ENCODE measurements around the gene DNALI1.
"Not testable (repeated sequence)": the region's sequence is repeated elsewhere in the genome, so short reads cannot be mapped to it uniquely, and the experiment has no call there.

Gene DNALI1

GRCh38 chr1:37556712-37557196 lies at the start of gene DNALI1:
DNALI1 (plus strand) TSS chr1:37556940; CDS start chr1:37556995, 55 bp downstream.
- peak; percentile 55 for DNase-seq

- DNase-seq = no peak
These were observed 47.6 kb upstream of the DNALI1 start for GRCh38 chr1:37509181-37509580.

DNA sequence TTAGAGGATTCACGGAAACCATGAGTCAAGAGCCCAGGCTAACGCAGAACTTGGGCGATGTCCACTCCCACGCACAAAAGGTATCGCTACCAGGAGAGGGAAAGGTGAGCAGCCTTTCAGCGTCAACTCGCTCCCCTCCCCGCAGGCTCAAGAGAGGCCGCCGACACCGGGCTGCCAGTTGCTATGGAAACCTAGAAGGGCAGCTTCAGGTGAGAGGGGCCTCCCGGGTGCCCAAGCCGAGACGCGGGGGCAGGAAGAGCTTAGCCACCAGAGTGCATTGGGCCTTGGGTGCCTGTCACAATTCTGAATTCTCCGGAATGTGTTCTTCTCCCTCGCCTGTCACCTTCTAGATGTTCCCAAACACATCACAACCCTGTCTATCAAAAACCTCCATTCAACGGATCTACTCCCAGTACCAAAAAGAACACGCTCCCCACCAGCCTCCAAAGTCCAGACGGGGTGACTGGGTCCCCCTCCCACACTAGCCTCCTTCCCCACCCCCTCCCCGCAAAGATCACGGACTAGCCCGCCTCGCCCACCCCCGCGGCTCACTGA lies 42.9 kb upstream of the DNALI1 start:
- peak; percentile 78 for DNase-seq

DNA sequence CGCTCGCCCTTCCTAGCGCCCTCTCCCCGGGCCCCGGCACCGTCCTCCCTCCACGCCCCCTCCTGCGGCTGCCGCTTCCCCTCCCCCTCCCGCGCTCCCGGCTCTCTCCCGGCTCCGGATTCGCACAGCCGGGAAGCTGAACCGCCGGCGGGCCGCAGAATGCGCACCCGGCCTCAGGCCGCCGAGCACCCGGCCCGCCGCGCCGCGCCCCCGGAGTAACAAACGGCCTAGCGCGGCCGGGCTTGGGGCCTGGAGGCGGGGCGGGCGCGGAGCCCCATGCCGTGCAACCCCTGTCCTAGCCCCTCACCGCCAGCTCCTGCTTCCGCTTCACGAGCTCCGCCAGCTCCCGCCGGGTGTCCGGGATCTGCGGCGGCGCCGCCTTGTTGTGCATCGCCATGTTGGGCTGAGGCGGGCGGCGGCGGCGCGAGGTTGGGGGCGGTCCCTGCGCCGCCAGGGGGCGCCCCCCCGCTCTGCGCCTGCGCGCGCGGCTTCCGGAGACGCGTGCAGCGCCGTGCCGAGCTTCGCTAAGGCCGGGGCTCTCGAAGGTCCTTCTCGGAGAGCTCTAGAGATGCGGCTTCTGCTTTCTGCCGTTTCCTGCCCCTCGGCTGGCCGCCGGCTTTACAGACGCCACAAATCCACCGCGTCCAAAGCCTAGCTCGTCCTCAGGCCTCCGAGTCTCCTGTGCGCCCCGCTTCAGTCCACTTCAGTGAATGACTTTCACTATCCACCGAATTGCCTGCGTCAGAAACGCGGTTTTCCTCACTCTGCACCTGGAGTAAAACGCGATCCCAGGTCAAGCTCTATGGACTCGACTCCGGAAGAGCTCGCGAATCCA lies 42.2 kb upstream of the DNALI1 start, which contains the start of gene MEAF6:
Gene MEAF6 (minus strand): TSS at position 417 of the 835 bp plus-strand sequence. CDS start 20 bp downstream, at position 397.
- DNase-seq = peak; percentile 86

DNA sequence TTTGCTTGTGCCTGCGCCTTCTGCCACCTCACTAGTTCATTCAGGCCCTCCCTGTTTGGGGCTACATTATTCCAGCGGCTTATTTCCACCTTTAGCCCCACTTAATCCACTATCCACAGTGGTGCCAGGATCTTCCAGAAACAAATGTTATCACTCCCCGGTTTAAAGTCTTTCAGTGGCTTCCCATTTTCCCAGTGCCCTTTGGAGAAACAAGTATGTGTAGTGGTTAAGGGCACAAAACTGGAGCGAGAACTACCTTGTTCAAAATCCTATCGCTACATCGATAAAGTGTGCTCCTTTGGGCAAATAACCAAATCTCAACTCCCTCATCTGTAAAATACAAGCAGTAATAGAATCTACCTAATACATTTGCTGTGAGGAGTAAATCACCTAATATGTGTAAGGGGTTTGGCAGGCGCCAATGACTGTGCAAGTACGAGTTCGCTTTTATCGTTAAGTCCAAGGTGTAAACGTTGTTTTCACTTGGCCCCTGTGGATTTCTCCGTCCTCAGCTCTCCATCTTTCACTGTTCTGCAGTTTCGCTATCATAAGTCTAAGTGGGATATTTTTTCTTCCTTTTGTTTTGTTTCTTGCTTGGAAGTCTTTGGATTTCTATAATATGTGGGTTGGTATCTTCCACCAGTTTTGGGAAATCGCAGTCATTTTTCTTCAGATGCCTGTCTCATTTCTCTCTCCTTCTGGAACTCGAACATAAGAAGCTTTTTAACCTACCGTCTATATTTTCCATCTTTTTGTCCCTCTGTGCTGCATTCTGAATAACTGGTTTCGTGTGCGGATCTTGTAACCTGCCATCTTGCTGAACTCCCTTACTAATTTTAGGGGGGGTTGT lies 41.3 kb upstream of the DNALI1 start:
- no peak for DNase-seq

- no peak for DNase-seq
These were observed 39.2 kb upstream of the DNALI1 start for GRCh38 chr1:37517569-37517968.

GRCh38 chr1:37518241-37518640 lies 38.5 kb upstream of the DNALI1 start:
- DNase-seq = not testable (repeated sequence)

- DNase-seq = peak; percentile 79
These were observed 37.8 kb upstream of the DNALI1 start for GRCh38 chr1:37518929-37519328.

DNA sequence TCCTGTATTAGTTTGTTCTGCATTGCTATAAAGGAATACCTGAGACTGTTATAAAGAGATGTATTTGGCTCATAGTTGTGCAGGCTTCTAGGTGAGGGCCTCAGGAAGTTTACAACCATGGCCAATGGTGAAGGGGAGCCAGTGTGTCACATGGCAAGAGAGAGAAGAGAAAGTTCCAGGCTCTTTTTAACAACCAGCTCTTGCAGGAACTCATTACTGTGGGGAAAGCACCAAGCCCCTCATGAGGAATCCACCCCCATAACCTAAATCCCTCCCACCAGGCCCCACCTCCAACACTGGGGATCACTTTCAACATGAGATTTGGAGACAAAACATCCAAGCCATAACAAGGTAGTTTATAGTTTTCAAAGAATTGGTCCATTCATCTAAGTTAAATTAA lies 37.1 kb upstream of the DNALI1 start:
- DNase-seq = peak; percentile 43

DNA sequence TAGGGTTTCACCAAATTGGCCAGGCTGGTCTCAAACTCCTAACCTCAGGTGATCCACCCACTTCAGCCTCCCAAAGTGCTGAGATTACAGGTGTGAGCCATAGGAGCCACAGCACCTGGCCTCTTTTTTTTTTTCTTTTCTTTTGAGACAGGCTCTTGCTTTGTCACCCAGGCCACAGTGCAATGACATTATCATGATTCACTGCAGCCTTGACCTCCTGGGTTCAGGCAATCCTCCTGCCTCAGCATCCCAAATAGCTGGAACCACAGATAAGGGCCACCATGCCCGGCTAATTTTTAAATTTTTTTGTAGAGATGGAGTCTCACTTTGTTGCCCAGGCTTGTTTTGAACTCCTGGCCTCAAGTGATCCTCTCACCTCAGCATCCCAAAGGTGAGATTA lies 26.9 kb upstream of the DNALI1 start:
- not testable (repeated sequence) for DNase-seq

DNA sequence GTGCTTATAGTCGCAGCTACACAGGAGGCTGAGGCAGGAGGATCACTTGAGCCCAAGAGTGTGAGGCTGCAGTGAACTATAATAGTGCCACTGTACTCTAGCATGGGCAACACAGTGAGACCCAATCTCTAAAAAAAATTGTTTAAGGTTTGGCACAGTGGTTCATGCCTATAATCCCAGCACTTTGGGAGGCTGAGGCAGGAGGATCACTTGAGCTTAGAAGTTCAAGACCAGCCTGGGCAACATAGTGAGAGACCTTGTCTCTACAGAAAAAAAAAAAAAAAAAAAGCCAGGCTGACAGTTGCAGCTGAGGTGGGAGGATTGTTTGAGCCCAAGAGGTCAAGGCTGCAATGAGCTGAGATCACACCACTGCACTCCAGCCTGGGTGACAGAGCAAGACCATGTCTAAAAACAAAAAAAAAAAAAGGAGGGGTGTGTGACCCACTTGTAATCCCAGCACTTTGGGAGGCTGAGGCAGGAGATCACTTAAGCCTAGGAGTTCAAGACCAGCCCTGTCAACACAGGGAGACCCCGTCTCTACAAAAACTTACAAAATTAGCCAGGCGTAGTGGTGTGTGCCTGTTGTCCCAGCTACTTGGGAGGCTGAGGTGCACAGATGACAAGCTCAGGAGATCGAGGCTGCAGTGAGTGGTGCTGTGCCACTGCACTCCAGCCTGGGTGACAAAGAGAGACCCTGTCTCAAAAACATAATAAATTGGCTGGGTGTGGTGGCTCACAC lies 24.2 kb upstream of the DNALI1 start:
- not testable (repeated sequence) for DNase-seq

GRCh38 chr1:37533317-37534093 lies 23.2 kb upstream of the DNALI1 start:
- DNase-seq = no peak

DNA sequence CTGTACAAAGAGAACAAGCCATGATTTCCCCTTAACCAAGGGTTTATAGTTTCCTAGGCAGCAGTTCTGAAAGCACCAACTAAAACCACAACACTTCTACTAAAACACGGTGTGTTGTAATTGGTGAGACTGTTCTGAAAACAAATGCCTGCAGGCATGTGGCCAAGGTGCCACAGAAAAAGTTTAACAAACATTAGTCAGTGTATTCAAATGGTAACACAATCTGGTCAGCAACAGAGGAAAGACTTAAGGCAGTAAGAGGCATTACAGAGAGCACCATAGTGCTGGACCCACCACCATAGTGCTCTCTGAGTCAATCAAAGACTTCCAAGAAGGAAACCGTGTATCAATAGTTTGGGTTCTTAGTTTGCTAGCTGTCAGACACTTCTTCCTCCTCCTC lies 19.4 kb upstream of the DNALI1 start:
- no peak for DNase-seq

- DNase-seq = not testable (repeated sequence)
These were observed 17.6 kb upstream of the DNALI1 start for GRCh38 chr1:37539154-37539553.

GRCh38 chr1:37540036-37540785 lies 16.5 kb upstream of the DNALI1 start:
- no peak for DNase-seq

- peak; percentile 21 for DNase-seq
These were observed 12.2 kb upstream of the DNALI1 start for GRCh38 chr1:37544530-37544929.

DNA sequence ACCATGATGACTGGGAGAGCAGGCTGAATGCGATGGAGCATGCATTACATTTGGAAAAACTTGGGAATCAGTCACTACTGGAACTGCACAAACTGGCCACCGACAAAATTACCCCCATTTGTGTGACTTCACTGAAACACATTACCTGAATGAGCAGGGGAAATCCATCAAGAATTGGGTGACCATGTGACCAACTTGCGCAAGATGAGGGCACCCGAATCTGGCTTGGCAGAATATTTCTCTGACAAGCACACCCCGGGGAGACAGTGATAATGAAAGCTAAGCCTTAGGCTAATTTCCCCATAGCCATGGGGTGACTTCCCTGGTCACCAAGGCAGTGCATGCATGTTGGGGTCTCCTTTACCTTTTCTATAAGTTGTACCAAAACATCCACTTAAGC lies 11.7 kb upstream of the DNALI1 start:
- peak; percentile 12 for DNase-seq

DNA sequence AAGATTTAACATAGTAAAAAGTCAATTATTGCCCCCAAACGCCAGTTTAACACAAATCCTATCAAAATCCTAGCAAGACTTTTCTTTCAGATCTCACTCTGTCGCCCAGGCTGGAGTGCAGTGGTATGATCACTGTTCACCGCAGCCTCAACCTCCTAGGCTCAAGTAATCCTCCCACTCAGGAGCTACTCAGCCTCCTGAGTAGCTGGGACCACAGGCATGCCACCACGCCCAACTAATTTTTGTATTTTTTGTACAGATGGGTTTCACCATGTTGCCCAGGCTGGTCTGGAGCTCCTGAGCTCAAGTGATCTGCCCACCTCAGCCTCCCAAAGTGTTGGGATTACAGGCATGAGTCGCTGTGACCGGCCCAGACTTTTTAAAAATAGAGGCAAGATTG lies 7.4 kb upstream of the DNALI1 start:
- DNase-seq = no peak

DNA sequence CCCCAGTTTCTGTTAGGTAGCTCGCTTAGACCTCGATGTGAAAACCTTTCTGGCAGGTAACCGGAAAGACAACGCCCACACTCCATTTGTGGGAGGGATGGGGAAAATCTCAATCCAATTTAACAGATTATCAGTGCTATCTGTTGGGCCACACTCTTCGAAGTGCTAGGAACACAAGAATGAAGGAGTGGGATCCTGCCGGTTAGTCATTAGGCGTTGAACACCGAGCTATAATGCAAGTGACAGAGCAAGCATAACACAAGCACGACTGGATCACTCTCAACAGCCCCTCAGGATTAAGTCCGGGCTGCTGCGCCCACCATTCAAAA lies 3.2 kb upstream of the DNALI1 start:
- DNase-seq = no peak

- DNase-seq = peak; percentile 91
These were observed 2.6 kb upstream of the DNALI1 start, which contains the start of gene SNIP1 for GRCh38 chr1:37553927-37554808. SNIP1 (minus strand) TSS chr1:37554293; CDS start chr1:37554229, 64 bp downstream.
